Measurements from ENCODE around the gene FAM187B.
"Not testable (repeated sequence)": the region's sequence is repeated elsewhere in the genome, so short reads cannot be mapped to it uniquely, and the experiment has no call there.

The FAM187B gene

DNA sequence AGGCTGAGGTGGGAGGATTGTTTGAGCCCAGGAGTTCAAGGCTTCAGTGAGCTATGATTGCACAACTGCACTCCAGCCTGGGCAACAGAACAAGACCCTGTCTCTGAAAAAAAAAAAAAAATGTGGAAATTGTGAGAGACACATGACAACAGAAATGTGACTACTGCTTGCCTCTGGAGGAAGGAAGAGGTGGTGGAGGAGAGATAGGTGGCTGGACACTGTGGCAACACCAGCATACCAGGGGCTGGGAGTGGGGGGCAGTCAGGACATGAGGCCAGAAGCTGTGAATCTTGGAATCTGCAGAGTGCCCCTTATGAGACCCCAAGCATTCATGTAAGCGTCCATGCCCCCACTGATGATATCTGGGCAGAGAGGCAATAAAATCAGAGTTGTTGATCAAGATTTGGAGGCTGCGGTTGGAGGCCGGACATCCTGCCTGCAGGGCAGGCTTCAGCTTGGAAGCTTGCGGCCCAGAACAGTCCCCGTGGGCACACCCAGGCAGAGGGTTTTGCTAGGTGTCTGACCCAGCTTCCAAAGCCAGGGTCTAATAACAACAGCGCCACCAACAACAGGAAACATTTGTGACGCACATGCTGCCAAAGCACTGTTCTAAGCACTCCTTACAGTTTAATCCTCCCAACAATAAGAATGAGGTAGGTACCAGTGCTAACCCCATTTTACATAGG lies 16.9 kb downstream of the FAM187B start:
- DNase-seq, result no peak

- no peak for DNase-seq
Observed at GRCh38 chr19:35209646-35210045, 18.9 kb downstream of the FAM187B start.

GRCh38 chr19:35208121-35208520 lies 20.4 kb downstream of the FAM187B start:
- DNase-seq, result no peak

DNA sequence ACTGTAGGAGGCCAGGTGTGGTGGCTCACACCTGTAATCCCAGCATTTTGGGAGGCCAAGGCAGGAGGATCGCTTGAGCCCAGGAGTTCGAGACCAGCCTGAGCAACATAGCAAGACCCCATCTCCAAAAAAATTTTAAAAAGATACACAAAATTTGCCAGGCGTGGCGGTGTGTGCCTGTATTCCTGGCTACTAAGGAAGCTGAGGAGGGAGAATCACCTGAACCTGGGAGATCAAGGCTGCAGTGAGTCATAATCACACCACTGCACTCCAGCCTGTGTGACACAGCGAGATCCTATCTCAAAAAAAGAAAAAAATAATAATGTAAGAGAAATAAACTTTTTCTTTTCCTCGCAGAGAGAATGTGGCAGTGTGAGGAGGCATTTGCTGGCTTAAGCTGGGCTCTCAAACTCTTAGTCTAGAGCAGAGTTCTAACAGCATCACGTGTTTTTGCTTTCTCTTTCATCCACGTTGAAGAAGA lies 21.1 kb downstream of the FAM187B start:
- no peak for DNase-seq

DNA sequence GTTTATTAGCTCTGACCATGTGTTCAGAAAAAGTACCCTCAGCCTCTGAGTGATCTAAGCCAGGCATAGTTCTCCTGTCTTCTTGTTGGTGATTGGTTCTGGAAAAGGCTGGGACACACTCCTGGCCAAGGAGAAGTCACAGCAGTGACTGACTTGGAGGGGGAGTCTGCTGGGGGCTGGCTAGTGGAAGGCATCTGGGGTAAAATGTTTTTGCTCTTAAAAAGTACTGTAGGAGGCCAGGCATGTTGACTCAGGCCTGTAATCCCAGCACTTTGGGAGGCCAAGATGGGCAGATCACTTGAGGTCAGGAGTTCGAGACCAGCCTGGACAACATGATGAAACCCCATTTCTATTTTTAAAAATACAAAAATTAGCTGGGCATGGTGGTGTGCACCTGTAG lies 21.7 kb downstream of the FAM187B start:
- no peak for DNase-seq

GRCh38 chr19:35206379-35206778 lies 22.2 kb downstream of the FAM187B start:
- DNase-seq, result no peak

DNA sequence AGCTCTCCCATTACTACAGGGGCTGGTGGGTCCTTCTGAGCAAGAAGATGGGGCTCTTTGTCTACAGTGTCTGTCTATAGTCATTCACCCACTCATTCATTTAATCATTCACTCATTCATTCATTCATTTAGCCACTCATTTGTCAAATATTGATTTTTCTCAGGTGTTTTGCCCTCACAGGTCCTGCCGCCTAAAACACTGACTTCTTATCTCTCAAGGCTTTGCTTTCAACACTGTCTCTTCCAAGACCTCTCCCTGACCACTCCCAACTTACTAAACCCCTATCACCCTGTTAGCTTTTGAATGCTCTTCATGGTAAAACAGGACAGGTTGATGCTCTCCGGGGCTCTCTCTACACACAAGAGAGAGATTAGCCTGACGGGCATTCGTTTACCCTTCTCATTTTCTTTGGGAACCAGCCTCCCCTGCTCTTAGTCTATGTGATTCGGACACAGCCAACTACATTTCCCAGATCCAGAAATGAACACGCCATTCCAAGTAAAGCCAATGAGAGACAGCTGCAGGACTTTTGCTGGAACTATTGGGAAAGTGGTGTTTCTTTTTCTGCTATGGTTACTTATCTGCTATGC lies 22.7 kb downstream of the FAM187B start:
- no peak for DNase-seq

GRCh38 chr19:35204799-35205732 lies 23.5 kb downstream of the FAM187B start:
- no peak for DNase-seq

- no peak for DNase-seq
Observed at GRCh38 chr19:35202722-35203688, 25.5 kb downstream of the FAM187B start.

- DNase-seq, result no peak
Observed at GRCh38 chr19:35199481-35199880, 29.1 kb downstream of the FAM187B start.

- not testable (repeated sequence) for DNase-seq
Observed at GRCh38 chr19:35196861-35197260, 31.7 kb downstream of the FAM187B start.

GRCh38 chr19:35195830-35196229 lies 32.7 kb downstream of the FAM187B start:
- no peak for DNase-seq

DNA sequence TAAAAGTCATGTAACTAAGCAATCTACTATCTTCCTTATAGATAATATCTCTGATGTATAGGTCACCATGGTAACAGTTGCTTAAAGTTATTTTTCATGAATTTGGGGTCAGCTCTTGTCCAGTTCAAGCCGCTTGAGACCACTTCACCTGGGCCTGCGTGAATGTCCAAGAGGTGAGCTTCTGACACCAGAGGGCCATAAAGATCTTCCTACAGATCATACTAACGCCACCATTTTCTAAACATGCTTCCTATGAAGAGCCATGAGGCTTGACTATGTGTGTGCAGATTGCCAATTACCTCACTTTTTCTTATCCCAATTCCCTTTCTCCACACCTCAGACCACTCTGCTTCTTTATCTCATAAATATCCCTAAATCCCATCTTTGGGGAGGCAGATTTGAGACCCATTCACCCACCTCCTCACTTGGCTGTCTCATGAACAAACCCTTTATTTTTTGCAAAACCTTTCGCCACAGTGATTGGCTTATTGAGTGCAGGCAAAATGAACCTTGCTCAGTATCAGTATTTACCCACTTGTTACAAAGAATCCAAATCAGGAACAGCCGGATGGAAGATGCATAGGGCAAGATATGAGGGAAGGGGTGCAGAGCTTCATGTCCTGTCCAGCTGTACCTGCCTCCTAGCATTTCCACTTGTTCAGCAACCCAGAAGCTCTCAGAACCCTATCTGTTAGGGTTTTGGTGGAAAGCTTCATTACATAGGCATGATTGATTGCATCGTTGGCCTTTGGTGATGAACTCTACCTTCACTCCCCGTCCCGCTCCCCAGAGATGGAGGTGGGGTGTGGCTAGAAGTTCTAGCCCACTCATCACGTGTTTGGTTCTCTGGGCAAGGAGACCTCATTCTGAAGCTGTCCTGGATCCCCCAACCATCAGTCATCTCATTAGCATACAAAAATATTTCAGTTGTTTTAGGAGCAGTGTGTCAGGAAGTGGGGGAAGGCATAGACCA lies 34.2 kb downstream of the FAM187B start:
- DNase-seq, result no peak

- no peak for DNase-seq
Observed at GRCh38 chr19:35184884-35185283, 43.7 kb downstream of the FAM187B start.

- no peak for DNase-seq
Observed at GRCh38 chr19:35184267-35184666, 44.3 kb downstream of the FAM187B start.

DNA sequence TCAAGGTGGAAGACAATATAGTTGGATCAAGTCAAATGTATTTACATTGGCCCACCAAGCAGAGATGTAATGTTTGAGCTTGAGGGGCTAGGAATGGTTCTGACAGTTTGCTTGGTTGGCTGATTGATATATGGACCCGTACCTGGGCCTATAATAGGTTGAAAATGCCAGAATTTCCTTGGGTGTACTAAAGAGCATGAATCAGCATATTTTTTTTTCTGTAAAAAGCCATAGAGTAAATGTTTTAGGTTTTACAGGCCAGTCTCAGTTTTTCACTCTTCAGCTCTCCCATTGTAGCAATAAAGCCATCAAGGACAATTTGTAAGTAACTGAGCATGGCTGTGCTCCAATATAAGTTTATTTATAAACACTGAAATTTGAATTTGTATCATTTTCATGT lies 47.2 kb downstream of the FAM187B start:
- DNase-seq, result no peak

GRCh38 chr19:35179830-35180229 lies 48.7 kb downstream of the FAM187B start:
- DNase-seq, result no peak

DNA sequence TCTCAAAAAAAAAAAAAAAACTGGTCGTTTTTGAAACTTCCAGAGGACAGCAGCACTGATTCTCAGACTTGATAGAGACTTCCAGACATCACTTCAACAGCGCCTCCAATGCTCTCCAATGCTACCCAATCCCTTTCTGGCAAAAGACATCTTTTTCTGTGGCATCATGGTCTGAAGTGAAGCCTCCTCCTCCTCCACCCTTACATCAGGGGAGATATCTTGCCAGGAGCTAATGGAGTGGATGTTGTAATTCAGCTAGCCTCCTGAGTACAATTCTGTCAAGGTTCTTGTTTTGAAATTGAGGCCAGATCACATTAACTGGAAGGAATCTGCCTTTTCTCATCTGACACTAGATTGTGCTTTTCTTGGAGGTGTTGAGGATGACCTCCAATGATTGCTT lies 49.8 kb downstream of the FAM187B start:
- no peak for DNase-seq

DNA sequence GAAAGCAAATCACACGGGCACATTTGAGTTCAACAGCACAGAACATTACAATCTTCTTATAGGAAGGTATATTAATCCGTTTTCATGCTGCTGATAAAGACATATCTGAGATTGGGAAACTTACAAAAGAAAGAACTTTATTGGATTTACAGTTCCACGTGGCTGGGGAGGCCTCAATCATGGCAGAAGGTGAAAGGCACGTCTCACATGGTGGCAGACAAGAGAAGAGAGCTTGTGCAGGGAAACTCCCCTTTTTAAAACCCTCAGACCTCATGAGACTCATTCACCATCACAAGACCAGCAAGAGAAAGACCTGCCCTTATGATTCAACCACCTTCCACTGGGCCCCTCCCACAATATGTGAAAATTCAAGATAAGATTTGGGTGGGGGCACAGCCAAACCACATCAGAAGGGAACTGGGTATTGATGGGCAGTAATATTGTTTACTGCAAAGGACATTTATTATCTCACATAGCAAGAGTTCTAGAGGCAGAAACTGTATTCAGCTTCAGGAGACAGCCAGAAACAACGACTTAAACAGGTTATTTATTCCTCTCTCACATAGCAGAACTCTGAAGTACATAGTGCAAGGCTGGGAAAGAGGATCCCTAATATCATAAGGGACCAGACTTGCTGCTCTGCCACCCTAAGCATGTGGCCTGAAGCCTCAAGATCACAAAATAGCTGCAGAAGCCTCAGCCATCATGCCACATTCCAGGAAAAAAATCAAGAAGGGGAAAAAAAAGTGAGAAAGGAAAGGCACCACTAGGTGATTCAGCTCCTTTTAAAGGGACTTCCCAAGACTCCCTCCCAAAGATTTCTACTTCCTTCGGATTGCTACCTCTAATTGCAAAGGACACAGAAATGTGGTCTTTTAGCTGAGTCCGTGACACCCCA lies 50.9 kb downstream of the FAM187B start:
- DNase-seq, result no peak

DNA sequence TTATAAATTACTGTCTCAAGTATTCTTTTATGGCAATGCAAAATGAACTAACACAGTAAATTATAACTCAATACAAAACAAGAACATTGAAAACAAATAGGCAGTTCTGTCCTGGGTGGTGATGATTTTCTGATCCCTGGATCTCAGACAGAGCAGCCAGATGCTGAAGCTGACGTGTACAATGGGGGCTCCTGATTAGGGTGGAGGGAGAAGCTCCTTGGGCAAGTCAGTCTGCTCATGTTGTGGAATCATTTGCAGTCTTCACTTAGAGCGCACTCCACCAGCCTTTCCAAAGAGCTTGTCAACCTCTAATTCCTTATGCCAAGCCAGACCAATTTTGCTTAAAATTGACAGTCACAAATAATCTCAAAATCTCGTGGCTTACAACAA lies 52.4 kb downstream of the FAM187B start:
- no peak for DNase-seq

Measured in eye (tissue), 1 donor.